Measurements from ENCODE around the gene NCOR1. TPM values are rescaled to one million over a fixed set of nuclear protein-coding genes. Genes with fewer than 3 reads are reported as not detected.
"Not testable (repeated sequence)": the region's sequence is repeated elsewhere in the genome, so short reads cannot be mapped to it uniquely, and the experiment has no call there.

NCOR1 gene
- total and polyA plus RNA-seq, 8 donors = 36.7 to 123 (median 49.5) TPM

GRCh38 chr17:16232391-16232790 is 17.1 kb upstream of the NCOR1 start:
- H3K4me3 ChIP-seq = no peak overlapping the region
- no peaks in the 10 kb centered on the region for H3K27me3 ChIP-seq
- no peaks in the 10 kb centered on the region for H3K36me3 ChIP-seq
- FAIRE-seq (no peak), DNase-seq (no peak), ATAC-seq (no peak)
- TF ChIP-seq, protein P1, sequence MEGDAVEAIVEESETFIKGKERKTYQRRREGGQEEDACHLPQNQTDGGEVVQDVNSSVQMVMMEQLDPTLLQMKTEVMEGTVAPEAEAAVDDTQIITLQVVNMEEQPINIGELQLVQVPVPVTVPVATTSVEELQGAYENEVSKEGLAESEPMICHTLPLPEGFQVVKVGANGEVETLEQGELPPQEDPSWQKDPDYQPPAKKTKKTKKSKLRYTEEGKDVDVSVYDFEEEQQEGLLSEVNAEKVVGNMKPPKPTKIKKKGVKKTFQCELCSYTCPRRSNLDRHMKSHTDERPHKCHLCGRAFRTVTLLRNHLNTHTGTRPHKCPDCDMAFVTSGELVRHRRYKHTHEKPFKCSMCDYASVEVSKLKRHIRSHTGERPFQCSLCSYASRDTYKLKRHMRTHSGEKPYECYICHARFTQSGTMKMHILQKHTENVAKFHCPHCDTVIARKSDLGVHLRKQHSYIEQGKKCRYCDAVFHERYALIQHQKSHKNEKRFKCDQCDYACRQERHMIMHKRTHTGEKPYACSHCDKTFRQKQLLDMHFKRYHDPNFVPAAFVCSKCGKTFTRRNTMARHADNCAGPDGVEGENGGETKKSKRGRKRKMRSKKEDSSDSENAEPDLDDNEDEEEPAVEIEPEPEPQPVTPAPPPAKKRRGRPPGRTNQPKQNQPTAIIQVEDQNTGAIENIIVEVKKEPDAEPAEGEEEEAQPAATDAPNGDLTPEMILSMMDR (IDR thresholded peaks at IDR 0.05) = no peak
- H3K27ac ChIP-seq = no peak overlapping the region
- no peaks in the 10 kb centered on the region for H3K4me1 ChIP-seq
- H3K9me3 ChIP-seq = no peaks in the 10 kb centered on the region
- WGBS, 2 donors = 89 to 90% methylated on average over 1 of the region's 1 CpG
- intact Hi-C loops (cut with DNase I) = no loop called here

GRCh38 chr17:16229912-16230561 is 14.7 kb upstream of the NCOR1 start:
- FAIRE-seq, H3K9me3 ChIP-seq: not testable (repeated sequence)

DNA sequence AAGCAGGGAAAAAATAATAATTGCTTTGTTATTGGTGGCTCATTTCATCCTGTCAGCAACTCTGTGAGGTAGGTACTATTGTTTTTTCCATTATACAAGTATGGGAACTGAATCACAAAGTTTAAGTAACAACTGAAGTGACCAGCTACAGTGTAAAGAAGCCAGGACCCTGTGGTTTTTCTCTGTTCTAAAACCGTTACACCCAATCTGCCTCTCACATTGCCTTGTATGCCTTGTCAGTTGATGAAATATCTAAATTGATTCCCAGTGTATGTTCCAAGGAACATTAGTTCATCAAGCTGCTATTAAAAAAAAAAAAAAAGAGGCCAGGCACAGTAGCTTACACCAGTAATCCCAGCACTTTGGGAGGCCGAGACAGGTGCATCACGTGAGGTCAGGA is 7.1 kb upstream of the NCOR1 start:
- no peaks in the 10 kb centered on the region for H3K27me3 ChIP-seq
- FAIRE-seq = no peak
- TF ChIP-seq, protein P1 (IDR thresholded peaks at IDR 0.05) = no peak
- H3K27ac ChIP-seq = no peak overlapping the region
- WGBS, 2 donors = 96 to 99% methylated on average over 3 of the region's 3 CpGs
- H3K4me1 ChIP-seq = peaks cover 0 to 8% (median 0%) of the 10 kb centered on the region in 3 donors
- no peaks in the 10 kb centered on the region for H3K9me3 ChIP-seq
- no peak for DNase-seq
- no peak for ATAC-seq
- no peaks in the 10 kb centered on the region for H3K36me3 ChIP-seq
- intact Hi-C loops (cut with DNase I) = no loop called here
- H3K4me3 ChIP-seq = no peak overlapping the region

More at GRCh38 chr17:16229912-16230561, 14.7 kb upstream of the NCOR1 start:
- ATAC-seq; intact Hi-C loops (cut with DNase I); H3K27ac ChIP-seq; H3K4me3 ChIP-seq; H3K36me3 ChIP-seq; H3K4me1 ChIP-seq; DNase-seq; H3K27me3 ChIP-seq: not testable (repeated sequence)
- WGBS, 2 donors = 92 to 93% methylated on average over 8 of the region's 8 CpGs

GRCh38 chr17:16217002-16217635 is 1.8 kb upstream of the NCOR1 start, which contains the start of gene PIGL:
Gene PIGL, plus strand, starts transcription at chr17:16217210. Its CDS starts 17 bp downstream, at chr17:16217227.
- peak within 1 kb of the TSS; percentile 72 to 97 (median 86) for H3K4me3 ChIP-seq
- H3K27me3 ChIP-seq = no peaks in the 10 kb centered on the region
- 0% methylated on average over 29 of the region's 29 CpGs for WGBS, 2 donors
- TF ChIP-seq, protein P1 (IDR thresholded peaks at IDR 0.05) = no peak
- DNase-seq (peak; percentile 85 to 94 (median 87)), ATAC-seq (peak; percentile 70 to 83 (median 74)), FAIRE-seq (no peak)
- H3K4me1 ChIP-seq = peaks cover 9 to 15% (median 9%) of the 10 kb centered on the region in 3 donors
- H3K36me3 ChIP-seq = no peaks in the 10 kb centered on the region
- no peaks in the 10 kb centered on the region for H3K9me3 ChIP-seq
- intact Hi-C loops (cut with DNase I) = no loop called here
- H3K27ac ChIP-seq = peak within 1 kb of the TSS; percentile 87 to 96 (median 89)

DNA sequence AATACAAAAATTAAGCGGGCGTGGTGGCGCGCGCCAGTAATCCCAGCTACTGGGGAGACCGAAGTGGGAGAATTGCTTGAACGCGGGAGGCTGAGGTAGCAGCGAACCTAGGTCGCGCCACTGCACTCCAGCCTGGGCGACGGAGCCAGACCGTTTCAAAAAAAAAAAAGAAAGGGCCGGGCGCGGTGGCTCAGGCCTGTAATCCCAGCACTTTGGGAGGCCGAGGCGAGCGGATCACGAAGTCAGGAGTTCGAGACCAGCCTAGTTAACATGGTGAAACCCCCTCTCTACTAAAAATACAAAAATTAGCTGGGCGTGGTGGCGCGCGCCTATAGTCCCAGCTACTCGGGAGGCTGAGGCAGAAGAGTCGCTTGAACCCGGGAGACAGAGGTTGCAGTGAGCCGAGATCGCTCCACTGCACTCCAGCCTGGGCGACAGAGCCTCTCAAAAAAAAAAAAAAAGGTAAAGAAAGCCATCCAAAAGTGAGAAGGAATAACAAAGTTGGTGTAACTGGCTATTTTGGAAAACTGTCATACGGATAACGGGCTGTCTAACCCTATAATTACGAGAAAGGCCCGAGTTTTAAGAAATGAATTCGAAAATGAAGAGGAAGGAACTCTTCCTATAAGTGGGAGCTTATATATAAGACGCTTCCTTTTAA is 1.1 kb upstream of the NCOR1 start:
- H3K4me1 ChIP-seq = peaks cover 9 to 15% (median 9%) of the 10 kb centered on the region in 3 donors

More for the DNA sequence above, 1.1 kb upstream of the NCOR1 start:
- WGBS, 2 donors = 72 to 75% methylated on average over 38 of the region's 38 CpGs
- FAIRE-seq; H3K9me3 ChIP-seq; H3K36me3 ChIP-seq; DNase-seq; intact Hi-C loops (cut with DNase I); ATAC-seq; H3K27me3 ChIP-seq: not testable (repeated sequence)
- H3K27ac ChIP-seq = peak overlapping the region; percentile 87 to 96 (median 89)
- H3K4me3 ChIP-seq = peak overlapping the region; percentile 56 to 97 (median 86)

All from pancreas (tissue), 10 donors.